Stomach (tissue), 9 donors: ENCODE results near the gene FOXN3. TPM values are rescaled to one million over a fixed set of nuclear protein-coding genes. Genes with fewer than 3 reads are reported as not detected.

Experiments
- DNase-seq, 2 donors: peaks; one replicate each; pipeline versions ENCODE4 v3.0.0 to v3.0.0-alpha.2; 2013 to 2019
- H3K27ac ChIP-seq, 5 donors: fragments of 200-600 bp in 4 of 5; sonication (generic) in 4 of 5; one replicate each; pipeline ENCODE4 v1.5.1; 2013 to 2019; ENCODE audit warnings: mild to moderate bottlenecking in 1 of 5, moderate library complexity in 1 of 5
- H3K27me3 ChIP-seq, 3 donors: fragments of 200-600 bp; sonication (generic); one replicate each; pipeline ENCODE4 v1.5.1; 2017 to 2019; ENCODE audit warnings: mixed run types in 1 of 3
- H3K36me3 ChIP-seq, 4 donors: fragments of 200-600 bp; sonication (generic); 1 replicate in 3 of 4; 2 replicates in 1 of 4; pipeline ENCODE4 v1.5.1; 2016 to 2019
- H3K4me1 ChIP-seq, 4 donors: fragments of 200-600 bp; sonication (generic); one replicate each; pipeline ENCODE4 v1.5.1; 2016 to 2019
- H3K4me3 ChIP-seq, 4 donors: fragments of 200-600 bp; sonication (generic) in 3 of 4; one replicate each; pipeline ENCODE4 v1.5.1; 2016 to 2019; ENCODE audit warnings: mild to moderate bottlenecking in 1 of 4
- H3K9me3 ChIP-seq, 4 donors: fragments of 200-600 bp; sonication (generic); one replicate each; pipeline ENCODE4 v1.5.1; 2016 to 2019
- EP300 ChIP-seq: sonication (generic); formaldehyde crosslinking; IDR thresholded peaks from one replicate; pipeline ENCODE4 v1.6.1; 2017; ENCODE audit warnings: antibody characterized with exemption
- POLR2A ChIP-seq, 4 donors: fragments of 450-650 bp; IDR thresholded peaks; one replicate each; pipeline ENCODE4 v1.6.1; 2016; ENCODE audit warnings: antibody characterized with exemption in 4 of 4, control low read depth in 2 of 4, mild to moderate bottlenecking in 1 of 4, moderate library complexity in 1 of 4
- POLR2AphosphoS5 ChIP-seq, 3 donors: sonication (generic); formaldehyde crosslinking; IDR thresholded peaks; one replicate each; pipeline ENCODE4 v1.6.1; 2016; ENCODE audit warnings: antibody characterized with exemption in 3 of 3
- WGBS, 5 donors: extraction: QIAGEN DNeasy Blood & Tissue Kit in 3 of 5; methylation state at CpG; one replicate each; pipeline versions ENCODE4 v1.1.5 to v1.1.7; 2013 to 2018; 5-methylcytosine and 5-hydroxymethylcytosine counted together
- intact Hi-C: fragments of 100-400 bp; cut with DNase I; formaldehyde crosslinking; loops from one replicate; pipeline ENCODE4 v1.15.1; 2023; ENCODE audit warnings: low total_unique reads
- polyA plus RNA-seq, 3 donors: library from polyadenylated mRNA; stranded (reverse); fragments of 200-250 nt; gene quantifications; one replicate each; pipeline ENCODE4 v1.2.3, GENCODE V29; 2013
- total RNA-seq, 5 donors: library from RNA; depleted of rRNA; stranded (reverse); fragments of >200 nt; gene quantifications; one replicate each; pipeline versions ENCODE4 v1.1.0 to v1.2.3, GENCODE V29; 2014 to 2016
- TF ChIP-seq, protein P1 (sequence below), 7 experiments: fragments of 450-650 bp in 4 of 7; fragments of 200-600 bp in 3 of 7; sonication (generic) in 3 of 7; IDR thresholded peaks; one replicate each; pipeline ENCODE4 v1.5.1; 2016 to 2019; ENCODE audit warnings: antibody characterized with exemption in 7 of 7, control low read depth in 2 of 7, mild to moderate bottlenecking in 1 of 7
- donor health status: healthy with polysubstance abuse.
- donor health status: Bipolar disorder and iron deficiency.
- donor health status: healthy.

Gene FOXN3
- total and polyA plus RNA-seq, 8 donors = 12.5 to 126 (median 56.6) TPM

DNA sequence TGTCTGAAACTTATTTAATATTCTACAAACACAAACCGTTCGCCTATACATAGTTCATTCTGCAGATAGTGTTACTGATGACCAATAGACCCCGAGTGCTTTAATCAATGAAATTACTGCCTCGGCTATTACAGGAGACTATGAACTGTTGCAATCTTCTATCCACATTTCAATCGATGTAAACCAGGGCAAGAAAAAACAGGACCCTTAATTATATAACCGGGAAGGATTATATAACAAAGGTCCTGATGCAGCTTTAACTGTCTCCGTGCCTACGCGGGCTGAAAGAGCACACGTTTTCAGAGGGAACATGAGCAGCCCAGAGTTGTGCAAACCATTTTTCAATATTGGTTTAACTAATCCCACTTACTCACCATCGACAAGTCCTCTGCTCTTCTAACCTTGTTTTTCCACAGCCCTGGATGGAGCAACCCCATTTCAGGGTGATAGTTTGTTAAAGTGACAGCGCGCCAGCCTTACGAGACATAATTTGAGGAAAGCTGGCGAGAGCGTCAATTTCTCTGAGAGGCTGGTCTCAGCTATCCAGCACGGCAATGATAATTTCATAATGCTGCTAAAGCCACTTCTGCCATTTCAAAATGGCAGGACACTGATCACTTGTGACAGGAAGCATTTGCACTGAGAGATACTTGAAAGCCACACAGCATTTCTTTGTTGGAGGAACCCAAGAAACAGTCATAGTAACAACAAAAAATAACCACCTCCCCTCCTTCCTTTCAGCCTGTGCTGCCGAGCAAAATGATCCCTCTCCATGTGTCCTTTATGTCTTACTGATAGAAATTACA is 184.6 kb downstream of the FOXN3 start:
- Histone ChIP-seq H3K4me1 (peaks cover 0 to 27% (median 13%) of the 10 kb centered on the region in 4 donors), H3K27me3 (no peaks in the 10 kb centered on the region), H3K9me3 (no peaks in the 10 kb centered on the region), H3K27ac (no peak overlapping the region), H3K36me3 (no peaks in the 10 kb centered on the region), H3K4me3 (no peak overlapping the region)
- intact Hi-C loops = no loop called here
- WGBS, 5 donors = 84 to 92% (median 88%) methylated on average over 18 of the region's 18 CpGs
- no peak for TF ChIP-seq EP300
- TF ChIP-seq, protein P1, sequence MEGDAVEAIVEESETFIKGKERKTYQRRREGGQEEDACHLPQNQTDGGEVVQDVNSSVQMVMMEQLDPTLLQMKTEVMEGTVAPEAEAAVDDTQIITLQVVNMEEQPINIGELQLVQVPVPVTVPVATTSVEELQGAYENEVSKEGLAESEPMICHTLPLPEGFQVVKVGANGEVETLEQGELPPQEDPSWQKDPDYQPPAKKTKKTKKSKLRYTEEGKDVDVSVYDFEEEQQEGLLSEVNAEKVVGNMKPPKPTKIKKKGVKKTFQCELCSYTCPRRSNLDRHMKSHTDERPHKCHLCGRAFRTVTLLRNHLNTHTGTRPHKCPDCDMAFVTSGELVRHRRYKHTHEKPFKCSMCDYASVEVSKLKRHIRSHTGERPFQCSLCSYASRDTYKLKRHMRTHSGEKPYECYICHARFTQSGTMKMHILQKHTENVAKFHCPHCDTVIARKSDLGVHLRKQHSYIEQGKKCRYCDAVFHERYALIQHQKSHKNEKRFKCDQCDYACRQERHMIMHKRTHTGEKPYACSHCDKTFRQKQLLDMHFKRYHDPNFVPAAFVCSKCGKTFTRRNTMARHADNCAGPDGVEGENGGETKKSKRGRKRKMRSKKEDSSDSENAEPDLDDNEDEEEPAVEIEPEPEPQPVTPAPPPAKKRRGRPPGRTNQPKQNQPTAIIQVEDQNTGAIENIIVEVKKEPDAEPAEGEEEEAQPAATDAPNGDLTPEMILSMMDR (IDR thresholded peaks at IDR 0.05) = no peak
- TF ChIP-seq POLR2AphosphoS5 (IDR thresholded peaks at IDR 0.05) = no peak
- TF ChIP-seq POLR2A (IDR thresholded peaks at IDR 0.05) = no peak
- no peak for DNase-seq

DNA sequence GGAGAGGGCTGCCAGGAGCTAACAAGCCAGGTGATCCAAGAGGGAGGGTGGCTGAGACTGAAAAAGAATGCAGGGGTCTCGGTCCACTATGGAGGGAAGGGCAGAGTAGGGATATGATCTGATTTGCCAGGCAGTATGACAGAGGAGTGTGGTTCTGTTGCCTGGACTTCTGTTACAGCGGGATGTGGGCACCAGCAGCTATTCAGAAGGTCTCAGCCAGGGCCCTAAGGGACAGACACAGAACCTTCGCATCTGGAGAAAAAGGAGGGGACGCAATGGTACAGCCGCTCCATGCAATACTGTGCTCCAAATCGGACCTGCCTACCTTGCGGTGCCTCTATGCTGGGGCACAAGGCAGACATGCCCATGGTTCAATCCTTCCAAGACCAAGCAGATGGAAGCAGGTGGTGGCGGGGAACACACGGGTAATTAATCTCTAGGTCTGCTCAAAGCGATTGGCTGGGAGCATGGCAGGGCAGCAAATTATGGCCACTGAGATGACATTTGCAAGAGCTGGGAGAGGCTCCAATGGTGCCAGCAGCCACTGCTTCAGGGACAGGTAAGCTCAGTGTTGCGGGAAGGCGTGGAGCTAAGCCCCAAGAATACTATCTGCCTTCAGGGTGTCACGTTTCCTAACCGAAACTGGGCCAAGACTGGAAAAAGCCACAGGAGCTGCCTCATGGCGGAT is 185.5 kb downstream of the FOXN3 start:
- Histone ChIP-seq H3K4me3 (no peak overlapping the region), H3K27ac (no peak overlapping the region), H3K36me3 (no peaks in the 10 kb centered on the region), H3K9me3 (no peaks in the 10 kb centered on the region), H3K4me1 (peaks cover 0 to 33% (median 17%) of the 10 kb centered on the region in 4 donors), H3K27me3 (no peaks in the 10 kb centered on the region)
- no peak for DNase-seq
- 89 to 98% (median 95%) methylated on average over 9 to 15 of the region's 15 CpGs for WGBS, 5 donors
- TF ChIP-seq, protein P1 (IDR thresholded peaks at IDR 0.05) = no peak
- TF ChIP-seq EP300 (no peak), POLR2AphosphoS5 (IDR thresholded peaks at IDR 0.05) (no peak), POLR2A (IDR thresholded peaks at IDR 0.05) (no peak)
- intact Hi-C loops = no loop called here

DNA sequence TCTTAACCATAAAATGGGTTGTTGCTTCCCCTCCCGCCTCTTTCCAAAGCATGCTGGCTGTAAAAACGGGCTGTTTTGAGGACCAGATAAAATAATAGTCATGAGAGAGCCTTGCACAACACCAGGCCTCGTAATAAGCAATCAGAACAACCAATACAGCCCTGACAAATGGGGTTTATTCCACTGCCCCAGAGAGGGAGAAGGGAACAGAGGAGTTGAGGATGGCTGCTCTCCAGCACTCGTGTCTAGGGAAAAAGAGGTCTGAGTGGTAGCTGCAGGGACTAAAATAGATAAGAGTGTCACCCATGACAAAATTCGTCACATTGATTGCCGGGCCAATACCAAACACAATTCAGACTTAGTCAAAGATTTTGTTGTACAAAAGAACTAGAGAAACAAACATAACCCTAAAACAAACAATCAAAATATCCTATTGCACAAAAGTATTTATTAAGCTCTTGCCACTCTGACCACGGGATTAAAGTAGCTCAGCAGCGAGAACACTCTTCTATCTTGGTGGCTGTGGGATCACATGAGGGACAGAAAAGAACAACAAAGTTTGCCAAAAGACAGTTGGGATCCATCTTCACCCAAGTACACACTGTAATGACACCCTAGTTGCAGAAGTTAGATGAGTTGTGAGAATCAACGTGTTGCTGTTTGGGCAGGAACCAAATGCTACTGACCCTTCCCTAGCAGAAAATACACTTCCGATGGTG is 188.0 kb downstream of the FOXN3 start:
- Histone ChIP-seq H3K27me3 (no peaks in the 10 kb centered on the region), H3K9me3 (no peaks in the 10 kb centered on the region), H3K27ac (no peak overlapping the region), H3K36me3 (no peaks in the 10 kb centered on the region), H3K4me3 (no peak overlapping the region), H3K4me1 (peaks cover 0 to 38% (median 19%) of the 10 kb centered on the region in 4 donors)
- no peak for DNase-seq
- intact Hi-C loops = no loop called here
- TF ChIP-seq EP300 (no peak), POLR2A (IDR thresholded peaks at IDR 0.05) (no peak), POLR2AphosphoS5 (IDR thresholded peaks at IDR 0.05) (no peak)
- TF ChIP-seq, protein P1 (IDR thresholded peaks at IDR 0.05) = no peak
- 61 to 70% (median 65%) methylated on average over 10 of the region's 10 CpGs for WGBS, 5 donors

DNA sequence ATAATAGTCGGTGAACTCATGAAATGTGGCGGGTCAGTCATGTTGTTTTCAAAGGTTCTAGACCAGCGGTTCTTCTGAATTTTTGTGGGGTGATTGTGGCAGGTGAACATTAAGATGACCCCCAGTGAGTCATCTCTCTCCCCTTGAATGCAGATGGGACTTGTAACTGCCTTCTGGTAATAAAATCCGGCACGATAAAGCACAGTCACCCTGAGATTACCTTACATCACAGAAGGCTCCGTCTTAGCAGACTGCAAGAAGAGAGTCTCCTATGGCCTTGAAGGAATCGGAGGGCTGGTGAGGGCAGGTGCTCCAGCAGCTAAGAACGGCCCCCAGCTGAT is 189.6 kb downstream of the FOXN3 start:
- intact Hi-C loops = no loop called here
- no peaks in the 10 kb centered on the region for H3K27me3 ChIP-seq
- peak overlapping the region in 1 of 5 donors; percentile 7 for H3K27ac ChIP-seq
- TF ChIP-seq, protein P1 (IDR thresholded peaks at IDR 0.05) = no peak
- TF ChIP-seq EP300 (no peak), POLR2A (IDR thresholded peaks at IDR 0.05) (no peak), POLR2AphosphoS5 (IDR thresholded peaks at IDR 0.05) (no peak)
- DNase-seq = no peak
- peaks cover 0 to 38% (median 19%) of the 10 kb centered on the region in 4 donors for H3K4me1 ChIP-seq
- H3K9me3 ChIP-seq = no peaks in the 10 kb centered on the region
- H3K36me3 ChIP-seq = peaks cover 0 to 11% (median 4%) of the 10 kb centered on the region in 4 donors
- 84 to 93% (median 91%) methylated on average over 8 of the region's 8 CpGs for WGBS, 5 donors
- no peak overlapping the region for H3K4me3 ChIP-seq
